ENCODE data around the gene ZSWIM8.

DNA sequence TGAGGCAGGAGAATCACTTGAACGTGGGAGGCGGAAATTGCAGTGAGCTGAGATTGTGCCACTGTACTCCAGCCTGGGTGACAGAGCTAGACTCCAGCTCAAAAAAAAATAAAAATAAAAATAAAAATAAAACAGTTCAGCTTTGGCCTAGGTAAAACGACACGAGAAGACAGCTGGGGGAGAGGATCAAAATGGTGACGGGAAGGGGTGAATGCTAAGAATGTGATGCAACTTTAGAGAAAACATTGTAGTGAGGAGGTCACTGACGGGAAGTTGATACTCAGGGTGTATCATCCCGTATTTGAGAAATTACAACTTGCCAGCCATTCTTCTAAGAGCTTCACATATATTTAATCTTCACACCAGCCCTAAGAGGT, 24.9 kb downstream of the ZSWIM8 start:
- TF ChIP-seq GATA2 (IDR thresholded peaks at IDR 0.05; ENCODE audit: low read depth, low read length) (no peak), GATA3 (IDR thresholded peaks at IDR 0.05; ENCODE audit: low read depth, low read length) (no peak)
